Activated CD8-positive, alpha-beta memory T cell treated with anti-CD3 and anti-CD28 coated beads for 24 hours (primary cell): ENCODE data around the gene CHD5.
A peak's percentile ranks its signal among the peaks of the same experiment; 100 is the strongest.

Experiments
- DNase-seq: peaks from one replicate; pipeline ENCODE4 v3.0.0-alpha.2; 2020

CHD5 gene

DNA sequence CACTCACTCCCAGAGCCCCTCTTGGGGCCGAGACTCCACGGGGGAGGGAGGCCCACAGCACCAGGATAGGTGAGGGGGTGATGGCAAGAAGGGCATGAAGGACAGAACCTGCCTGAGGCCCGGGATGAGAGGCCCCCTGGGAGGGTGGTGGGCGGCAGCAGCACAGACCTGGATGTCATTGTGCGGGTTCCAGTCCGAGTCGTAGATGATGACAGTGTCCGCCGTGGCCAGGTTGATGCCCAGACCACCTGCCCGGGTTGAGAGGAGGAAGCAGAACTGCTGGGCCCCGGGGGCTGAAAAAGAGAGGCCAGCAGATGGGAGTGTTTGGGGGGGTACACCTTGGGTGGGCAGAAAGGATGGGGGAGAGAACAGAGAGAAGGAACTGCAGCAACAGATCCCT is 50.1 kb downstream of the CHD5 start:
- DNase-seq, result no peak

DNA sequence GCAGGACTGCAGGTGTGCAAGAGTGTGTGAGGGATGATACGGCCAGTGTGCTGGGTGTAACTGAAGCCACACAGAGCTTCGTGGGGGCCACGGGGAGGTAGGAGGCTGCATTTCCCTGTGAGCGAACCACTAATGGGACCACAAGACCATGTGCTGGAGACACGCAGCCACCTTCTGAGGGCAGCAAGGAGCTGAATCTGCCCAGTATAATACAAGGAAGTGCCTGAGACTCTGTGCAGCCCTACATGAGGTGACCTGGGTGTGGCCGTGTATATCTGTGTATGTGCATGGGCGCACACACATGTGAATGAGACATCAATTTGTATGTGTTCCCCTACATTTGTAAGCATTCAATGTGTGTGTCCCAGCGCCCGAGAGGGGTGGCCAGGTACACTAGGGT is 50.8 kb downstream of the CHD5 start:
- no peak for DNase-seq

DNA sequence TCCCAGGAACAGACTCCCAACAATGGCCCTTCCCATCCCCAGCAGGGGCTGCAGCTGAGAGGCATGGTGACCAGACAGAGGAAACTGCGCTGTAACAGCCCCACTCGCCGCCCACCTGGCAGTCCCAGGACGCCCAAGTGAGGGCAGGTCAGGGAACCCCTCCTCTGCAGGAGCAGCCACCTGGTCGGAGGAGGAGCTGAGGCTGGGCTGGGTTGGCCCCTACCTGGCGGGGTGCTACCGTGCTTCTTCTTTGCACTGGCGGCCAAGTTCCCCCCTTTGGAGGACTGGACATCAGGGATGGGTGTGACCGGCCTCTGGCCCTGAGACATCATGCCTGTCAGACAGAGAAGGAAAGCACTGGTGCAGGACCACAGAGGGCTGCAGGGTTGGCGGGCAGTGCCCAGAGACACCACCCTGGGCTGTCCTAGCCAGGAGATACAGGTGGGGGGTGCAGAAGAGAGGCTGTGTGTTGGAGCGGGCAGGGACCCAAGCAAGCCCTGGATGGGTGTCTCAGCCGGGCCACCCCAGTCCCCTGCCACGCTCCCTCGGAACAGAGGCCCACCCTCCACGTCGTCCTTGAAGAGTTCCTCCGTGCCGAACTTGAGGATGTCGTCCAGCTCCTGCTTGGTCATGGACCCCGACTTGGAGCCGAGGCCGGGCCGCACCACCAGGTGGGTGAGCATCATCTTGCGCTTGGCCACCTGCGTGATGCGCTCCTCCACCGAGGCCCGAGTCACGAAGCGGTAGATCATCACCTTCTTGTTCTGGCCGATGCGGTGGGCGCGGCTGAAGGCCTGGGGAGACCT is 51.6 kb downstream of the CHD5 start:
- DNase-seq, result no peak

GRCh38 chr1:6127587-6128163 is 52.4 kb downstream of the CHD5 start:
- DNase-seq, result peak; percentile 82

DNA sequence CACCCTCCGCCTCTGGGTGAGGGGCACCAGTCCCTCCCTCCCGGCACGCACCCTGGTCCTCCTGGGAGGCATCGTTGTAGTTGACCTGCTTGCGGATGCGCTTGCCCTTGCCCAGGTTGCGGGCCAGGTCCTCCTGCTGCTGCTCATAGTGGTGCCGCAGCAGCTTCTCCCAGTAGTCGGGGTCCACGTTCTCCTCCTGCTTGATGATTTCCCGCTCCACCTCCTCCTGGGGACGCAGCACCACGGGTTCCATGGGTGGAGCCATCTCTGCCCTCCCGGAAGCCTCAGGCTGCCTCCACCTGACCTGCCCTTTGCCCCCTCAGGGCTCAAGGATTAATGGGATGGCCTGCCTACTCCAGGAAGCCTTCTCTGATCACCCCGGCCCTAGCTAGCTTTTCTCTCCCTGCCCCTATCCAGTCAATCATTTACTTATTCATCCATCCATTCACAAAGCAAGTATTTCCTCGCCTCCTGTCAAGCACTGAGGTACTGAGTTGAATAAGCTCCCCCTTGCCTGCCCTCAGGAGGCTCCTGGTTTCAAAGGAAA is 53.5 kb downstream of the CHD5 start:
- DNase-seq, result no peak

DNA sequence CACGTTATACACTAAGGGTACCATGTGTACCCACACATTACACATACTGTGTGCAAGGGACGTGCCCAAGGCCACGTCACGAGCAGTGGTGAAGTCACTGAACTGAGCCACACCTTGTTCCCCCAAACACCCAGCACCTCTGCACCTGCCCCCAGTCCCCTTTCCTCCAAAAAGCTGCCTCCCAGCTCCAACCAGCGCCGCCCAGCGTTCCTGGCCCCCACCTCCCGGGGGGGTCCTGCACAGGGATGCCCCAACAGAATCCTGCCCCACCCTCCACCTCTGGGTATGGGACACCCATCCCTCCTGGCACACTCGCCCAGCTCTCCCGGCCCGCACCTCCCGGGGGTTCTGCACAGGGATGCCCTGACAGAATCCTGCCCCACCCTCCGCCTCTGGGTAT is 54.1 kb downstream of the CHD5 start:
- no peak for DNase-seq

DNA sequence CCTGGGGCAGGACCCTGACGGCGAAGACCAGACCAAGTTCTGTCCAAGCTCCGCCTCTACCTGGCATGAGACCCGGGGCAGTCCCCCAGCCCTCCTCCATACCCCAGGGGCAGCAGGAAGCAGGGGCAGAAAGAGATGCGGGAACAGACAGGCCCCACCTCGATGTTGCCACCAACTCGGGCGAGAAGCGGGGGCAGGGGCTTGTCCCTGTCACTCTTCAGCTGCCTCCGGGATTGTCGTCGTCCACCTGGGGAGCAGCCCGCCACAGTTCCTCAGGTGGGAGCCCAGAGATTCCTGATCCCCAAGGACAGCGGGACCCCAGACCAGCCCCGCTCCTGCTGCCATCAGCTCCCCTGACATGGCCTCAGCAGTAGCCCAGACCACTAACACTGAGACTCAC is 54.8 kb downstream of the CHD5 start:
- DNase-seq, result no peak

DNA sequence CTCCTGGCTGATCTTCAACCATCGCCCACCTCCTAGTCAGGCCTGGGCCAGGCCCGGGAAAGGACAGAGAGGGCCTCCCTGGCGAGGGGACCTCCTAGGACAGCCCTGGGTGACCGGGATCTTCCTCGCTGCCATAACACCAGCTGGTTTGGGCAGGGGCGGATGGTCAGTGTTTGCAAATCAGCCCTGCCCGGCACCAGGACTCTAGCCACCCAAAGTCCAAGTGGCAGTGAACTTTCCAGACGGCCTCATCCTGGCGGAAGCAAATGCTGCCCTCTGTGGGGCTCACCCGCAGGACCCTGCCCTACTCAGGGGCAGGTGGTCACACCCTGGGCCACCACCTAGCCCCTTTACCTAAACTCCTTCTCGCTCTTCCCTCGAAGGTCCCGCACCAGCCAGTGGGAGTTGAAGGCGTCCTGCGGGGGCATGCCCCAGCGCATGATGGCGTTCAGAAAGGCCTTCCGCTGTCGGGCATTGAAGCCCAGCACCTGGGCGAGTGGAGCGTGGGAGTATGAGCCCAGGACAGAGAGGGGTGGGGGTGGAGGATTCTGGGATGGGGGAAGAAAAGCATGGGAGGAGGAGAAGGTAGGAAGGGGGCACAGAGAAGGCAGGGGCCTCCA is 55.3 kb downstream of the CHD5 start:
- no peak for DNase-seq

- no peak for DNase-seq
Observed at GRCh38 chr1:6124341-6124740, 55.8 kb downstream of the CHD5 start.

DNA sequence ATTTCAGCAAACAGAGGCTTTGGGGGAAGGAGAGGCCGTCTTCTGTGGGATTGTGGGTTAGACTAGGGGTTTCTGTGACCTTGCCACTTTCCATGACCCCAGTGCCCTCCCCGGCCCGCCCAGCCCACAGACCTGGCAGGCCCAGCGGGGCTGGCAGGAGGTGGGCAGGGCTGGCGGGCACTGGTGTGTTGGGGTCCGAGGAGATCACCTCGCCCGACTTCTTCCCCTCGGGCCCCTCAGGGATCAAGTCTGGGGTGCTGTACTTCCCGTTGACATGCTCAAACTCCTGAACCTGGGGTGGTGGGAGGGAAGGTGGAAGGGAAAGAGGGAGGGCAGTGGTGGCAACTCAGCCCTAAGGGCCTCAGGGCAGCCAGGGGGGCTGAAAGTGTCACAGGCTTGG is 56.3 kb downstream of the CHD5 start:
- DNase-seq, result no peak

- DNase-seq, result no peak
Observed at GRCh38 chr1:6123083-6123482, 57.0 kb downstream of the CHD5 start.

- DNase-seq, result no peak
Observed at GRCh38 chr1:6121651-6122370, 58.3 kb downstream of the CHD5 start.

DNA sequence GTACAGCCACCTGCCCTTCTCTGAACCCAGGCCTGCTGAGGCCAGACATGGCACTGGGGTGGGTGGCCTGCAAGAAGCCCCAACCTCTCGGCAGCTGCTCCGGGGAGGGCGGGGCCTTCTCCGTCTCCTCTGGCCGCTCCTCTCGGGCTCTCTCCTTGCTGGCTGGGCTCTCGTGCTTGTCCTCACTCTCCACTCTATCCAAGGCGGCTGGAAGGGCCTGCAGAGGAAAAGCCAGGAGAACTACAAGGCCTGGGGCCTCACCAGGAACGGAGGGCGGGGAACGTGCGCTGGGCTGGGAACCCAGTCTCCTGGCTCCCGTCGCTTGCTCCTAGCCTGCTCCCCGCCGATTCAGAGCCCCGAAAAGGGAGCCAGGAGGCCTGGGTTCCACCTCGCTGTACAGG is 59.1 kb downstream of the CHD5 start:
- no peak for DNase-seq

- no peak for DNase-seq
Observed at GRCh38 chr1:6118415-6118814, 61.7 kb downstream of the CHD5 start.

- no peak for DNase-seq
Observed at GRCh38 chr1:6117624-6118023, 62.5 kb downstream of the CHD5 start.

DNA sequence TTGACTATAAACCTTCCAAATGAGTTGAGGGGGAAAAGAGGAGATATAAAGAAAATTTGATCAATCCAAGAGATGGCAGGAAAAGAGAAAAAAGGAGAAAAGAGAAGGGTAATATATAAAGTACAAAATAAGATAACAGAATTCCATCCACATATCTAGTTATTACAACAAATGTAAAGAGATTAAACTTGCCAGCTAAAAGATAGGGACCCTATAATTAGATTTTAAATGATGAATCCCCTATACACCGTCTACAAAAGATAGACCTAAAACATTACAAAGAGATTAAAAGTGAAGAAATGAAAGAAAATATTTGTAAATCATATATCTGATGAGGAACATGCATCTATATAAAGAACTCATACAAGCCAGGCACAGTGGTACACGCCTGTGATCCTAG is 63.1 kb downstream of the CHD5 start:
- DNase-seq, result no peak

DNA sequence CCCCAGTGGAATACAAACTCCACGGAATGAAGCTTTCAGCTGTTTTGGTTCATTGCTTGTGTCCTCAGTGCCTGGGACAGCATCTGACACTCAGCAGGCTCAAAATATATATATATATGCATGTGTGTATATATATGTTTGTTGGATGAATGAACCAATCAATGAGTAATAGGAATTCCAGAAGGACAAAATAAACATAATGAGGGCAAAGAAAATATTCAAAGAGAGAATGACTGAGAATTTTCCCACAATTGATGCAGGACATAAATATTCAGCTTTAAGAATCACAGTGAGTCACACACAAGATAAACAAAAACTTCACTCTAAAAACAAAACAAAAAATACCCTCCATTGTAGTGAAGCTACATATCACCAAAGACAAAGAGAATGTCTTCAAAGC is 64.0 kb downstream of the CHD5 start:
- DNase-seq, result no peak

DNA sequence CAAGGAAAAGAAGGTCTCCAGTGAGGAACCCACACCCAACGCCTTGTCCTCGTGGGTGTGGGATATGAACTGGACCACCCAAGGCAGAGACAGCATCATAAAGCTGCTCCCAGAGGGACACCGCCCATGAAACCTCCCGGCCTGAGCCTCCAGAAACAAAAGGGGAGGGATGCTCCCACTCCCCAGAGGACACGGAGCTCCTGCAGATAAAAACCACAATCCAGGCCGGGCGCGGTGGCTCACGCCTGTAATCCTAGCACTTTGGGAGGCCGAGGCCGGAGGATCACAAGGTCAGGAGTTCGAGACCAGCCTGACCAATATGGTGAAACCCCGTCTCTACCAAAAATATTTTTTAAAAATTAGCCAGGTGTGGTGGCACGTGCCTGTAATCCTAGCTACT is 66.4 kb downstream of the CHD5 start:
- DNase-seq, result no peak

- DNase-seq, result no peak
Observed at GRCh38 chr1:6113116-6113515, 67.0 kb downstream of the CHD5 start.

GRCh38 chr1:6112690-6113005 is 67.5 kb downstream of the CHD5 start:
- no peak for DNase-seq

DNA sequence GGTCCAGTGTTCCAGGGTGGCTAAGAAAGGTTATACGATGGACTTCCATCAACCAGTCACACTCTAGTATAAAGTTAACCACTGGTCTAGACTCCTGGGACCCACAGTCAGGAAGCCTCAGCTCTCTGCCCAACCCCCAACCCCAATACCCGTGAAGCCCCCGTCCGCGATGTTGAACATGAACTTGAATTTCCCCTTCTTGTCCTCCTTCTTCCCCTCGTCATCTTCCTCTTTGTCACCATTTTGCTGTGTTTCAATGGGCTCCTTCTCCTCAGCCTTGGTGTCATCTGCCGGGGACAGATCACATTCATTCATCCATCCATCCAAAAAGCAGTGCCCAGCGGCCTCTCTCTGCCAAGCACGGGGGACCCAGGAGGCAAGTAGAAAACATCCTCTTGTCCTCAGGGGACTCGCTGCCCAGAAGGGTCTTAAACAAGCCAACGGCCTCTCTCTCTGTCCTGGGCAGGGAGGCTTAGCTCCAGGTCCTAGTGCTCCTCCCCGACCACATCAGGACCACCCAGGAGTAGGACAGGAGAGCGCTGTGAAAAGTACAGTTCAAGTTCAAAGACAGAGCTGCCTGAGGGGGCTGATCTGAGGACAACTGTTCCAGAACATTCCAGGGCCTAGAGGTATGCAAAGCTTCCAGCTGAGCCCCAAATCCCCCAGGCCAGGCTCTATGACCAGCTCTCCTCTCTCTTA is 68.0 kb downstream of the CHD5 start:
- no peak for DNase-seq

GRCh38 chr1:6111571-6111970 is 68.5 kb downstream of the CHD5 start:
- no peak for DNase-seq

DNA sequence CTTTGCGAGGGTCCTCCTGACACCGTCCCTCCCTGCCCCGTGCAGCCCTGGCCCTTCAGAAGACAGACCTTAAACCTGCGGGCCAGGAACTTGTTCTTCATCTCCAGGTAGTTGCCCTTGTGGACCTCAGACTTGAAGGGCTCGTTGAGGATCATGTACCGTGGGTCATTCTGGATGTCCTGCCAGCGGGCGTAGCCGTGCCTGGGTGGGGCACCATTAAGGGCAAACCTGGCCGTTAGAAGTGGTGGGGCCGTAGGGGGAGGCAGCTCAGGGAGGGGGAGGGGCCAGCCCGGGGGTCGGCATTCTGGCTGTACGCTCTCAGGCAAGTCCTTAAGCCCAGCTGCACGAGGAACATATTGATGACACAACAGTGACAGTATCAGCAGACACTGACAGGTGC is 69.8 kb downstream of the CHD5 start:
- DNase-seq, result no peak
